ENCODE measurements around the gene PDE6C. TPM values are rescaled to one million over a fixed set of nuclear protein-coding genes. Genes with fewer than 3 reads are reported as not detected.

Gene PDE6C
- total and polyA plus RNA-seq, 2 donors, result 0.06 TPM; not detected in 1

DNA sequence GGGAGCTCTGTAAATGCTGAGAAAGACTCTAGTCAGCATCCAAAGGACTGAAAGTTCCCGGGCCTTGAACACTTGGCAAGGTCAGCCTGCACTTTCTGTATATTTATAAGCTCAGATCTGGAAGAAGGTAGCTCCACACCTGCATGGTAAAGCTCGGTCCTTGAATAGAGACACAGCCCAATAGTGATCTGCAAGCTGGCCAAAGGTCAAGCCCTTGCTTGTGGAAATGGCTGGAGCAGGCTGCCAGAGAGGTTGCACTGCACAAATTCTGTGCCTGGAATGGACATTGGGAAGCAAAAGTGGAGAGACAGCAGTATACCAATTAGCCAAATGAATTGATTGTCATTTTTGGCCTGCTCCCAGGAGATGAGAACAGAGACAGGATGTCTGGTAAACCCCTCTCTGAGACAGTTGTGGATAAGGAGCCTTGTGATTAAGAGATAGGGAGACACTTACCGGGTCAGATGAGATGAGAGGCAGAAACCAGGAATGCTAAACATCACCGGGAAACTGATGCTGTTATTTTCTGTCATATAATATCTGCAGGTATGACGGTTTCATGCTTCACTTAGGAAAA, 98.1 kb downstream of the PDE6C start:
- WGBS, result 52% methylated on average over 5 of the region's 5 CpGs
- DNase-seq (ENCODE audit: extremely low spot score), result no peak
- Histone ChIP-seq H3K27ac (ENCODE audit: low read depth) (no peak overlapping the region), H3K36me3 (ENCODE audit: insufficient read depth) (no peaks in the 10 kb centered on the region), H3K4me1 (ENCODE audit: insufficient read depth) (no peaks in the 10 kb centered on the region), H3K4me3 (ENCODE audit: low read depth, low read length) (no peak overlapping the region)

DNA sequence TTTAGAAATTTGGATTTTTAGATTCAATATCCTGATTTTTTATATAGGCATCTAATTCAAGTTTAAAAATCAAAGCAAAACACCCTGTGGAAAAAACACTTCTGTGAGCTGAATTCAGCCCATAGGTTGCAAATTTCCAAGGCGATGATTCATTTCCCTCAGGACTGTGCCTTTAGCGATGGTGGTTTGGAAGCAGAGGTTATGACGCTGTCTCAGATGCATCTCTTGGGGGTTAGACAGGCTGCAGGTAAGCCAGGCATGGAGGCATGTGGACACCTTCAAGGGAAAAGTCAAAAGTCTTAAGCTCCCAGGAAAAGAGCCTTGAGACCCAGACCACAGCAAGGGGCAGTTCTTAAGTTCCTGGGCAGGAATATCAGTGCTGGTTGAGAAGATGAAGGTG, 99.6 kb downstream of the PDE6C start:
- DNase-seq (ENCODE audit: extremely low spot score), result no peak
- WGBS, result 91% methylated on average over 3 of the region's 3 CpGs

DNA sequence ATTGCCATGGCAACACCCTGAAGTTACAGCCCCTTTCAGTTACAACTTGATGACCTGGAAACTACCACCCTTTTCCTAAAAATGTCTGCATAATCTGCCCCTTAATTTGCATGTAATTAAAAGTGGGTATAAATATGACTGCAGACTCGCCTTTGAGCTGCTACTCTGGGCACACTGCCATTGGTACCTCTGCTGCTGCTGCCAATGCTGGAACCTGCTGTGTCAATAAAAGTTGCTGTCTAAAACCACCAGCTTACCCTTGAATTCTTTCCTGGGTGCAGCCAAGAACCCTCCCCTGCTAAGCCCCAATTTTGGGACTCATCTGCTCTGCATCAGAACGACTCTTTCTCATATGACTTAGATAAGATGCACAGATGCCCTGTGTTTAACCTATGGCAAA, 100.3 kb downstream of the PDE6C start:
- H3K36me3 ChIP-seq (ENCODE audit: insufficient read depth), result no peaks in the 10 kb centered on the region
- DNase-seq (ENCODE audit: extremely low spot score), result no peak
- H3K4me1 ChIP-seq (ENCODE audit: insufficient read depth), result no peaks in the 10 kb centered on the region
- WGBS, result 45% methylated on average over 2 of the region's 2 CpGs
- no peak overlapping the region for H3K4me3 ChIP-seq (ENCODE audit: low read depth, low read length)
- H3K27ac ChIP-seq (ENCODE audit: low read depth), result no peak overlapping the region

More for the DNA sequence above, 99.6 kb downstream of the PDE6C start:
- Histone ChIP-seq H3K27ac (ENCODE audit: low read depth) (no peak overlapping the region), H3K36me3 (ENCODE audit: insufficient read depth) (no peaks in the 10 kb centered on the region), H3K4me1 (ENCODE audit: insufficient read depth) (no peaks in the 10 kb centered on the region), H3K4me3 (ENCODE audit: low read depth, low read length) (no peak overlapping the region)

GRCh38 chr10:93715345-93715744, 103.0 kb downstream of the PDE6C start:
- Histone ChIP-seq H3K4me3 (ENCODE audit: low read depth, low read length) (no peak overlapping the region), H3K27ac (ENCODE audit: low read depth) (no peak overlapping the region), H3K36me3 (ENCODE audit: insufficient read depth) (no peaks in the 10 kb centered on the region), H3K4me1 (ENCODE audit: insufficient read depth) (no peaks in the 10 kb centered on the region)
- WGBS, result 79% methylated on average over 5 of the region's 5 CpGs
- no peak for DNase-seq (ENCODE audit: extremely low spot score)

Other genes with a start within 250 kb of the PDE6C start
- 99.1 TPM for gene MYOF, start 130.2 kb upstream of the PDE6C start, total RNA-seq
- gene MYOF, start 130.2 kb upstream of the PDE6C start, polyA plus RNA-seq, result 61.3 TPM
- gene CEP55, start 115.9 kb upstream of the PDE6C start, total RNA-seq, result 23.6 TPM
- gene CEP55, start 115.9 kb upstream of the PDE6C start, polyA plus RNA-seq, result 0.48 TPM
- gene FFAR4, start 45.9 kb upstream of the PDE6C start, total RNA-seq, result 0.16 TPM
- 0.25 TPM for gene FFAR4, start 45.9 kb upstream of the PDE6C start, polyA plus RNA-seq
- 1.9 TPM for gene RBP4, start 11.3 kb upstream of the PDE6C start, total RNA-seq
- 40.6 TPM for gene RBP4, start 11.3 kb upstream of the PDE6C start, polyA plus RNA-seq
- gene FRA10AC1, start 90.1 kb downstream of the PDE6C start, total RNA-seq, result 65.6 TPM
- gene FRA10AC1, start 90.1 kb downstream of the PDE6C start, polyA plus RNA-seq, result 9.1 TPM
- gene LGI1, start 145.4 kb downstream of the PDE6C start, total RNA-seq, result 11.2 TPM
- 1.8 TPM for gene LGI1, start 145.4 kb downstream of the PDE6C start, polyA plus RNA-seq